K562 (cell line): ENCODE measurements around the gene EPHA7. TPM values are rescaled to one million over a fixed set of nuclear protein-coding genes. Genes with fewer than 3 reads are reported as not detected.

Source experiments
- ATAC-seq: fragments of 200-7000 bp; cut with Tn5 transposase; 3 replicates; pipeline ENCODE4 v1.9.1; 2020; ENCODE audit warnings: moderate library complexity
- BruUV-seq: library from RNA; stranded (reverse); fragments of 400-500 nt; replicated peaks from 2 replicates; lab custom pipeline; 2021; lab: Mats Ljungman, UMichigan
- CTCF ChIA-PET: fragments of 300-600 bp; formaldehyde crosslinking; extraction: SDS; loops from one replicate; lab custom pipeline; 2021; ENCODE audit warnings: low intra/inter-chr PET ratio; lab: Yijun Ruan, JAX
- POLR2A ChIA-PET: fragments of 300-600, 350-650 bp; sonication (Branson Sonifier 250); formaldehyde crosslinking; extraction: SDS; loops from one replicate; lab custom pipeline; 2021; ENCODE audit warnings: antibody characterized with exemption, inconsistent platforms; lab: Yijun Ruan, JAX
- DNase-seq, 4 experiments: peaks; one replicate each; pipeline versions ENCODE4 v3.0.0 to v3.0.0-alpha.2; 2011 to 2018; ENCODE audit warnings: low spot score in 3 of 4, mixed read lengths in 3 of 4; ENCODE audit errors: extremely low read depth in 1 of 4
- FAIRE-seq: peaks from 2 replicates; lab custom pipeline; 2011; peaks lifted over from hg19 to GRCh38; lab: Jason Lieb, UNC
- H2AFZ ChIP-seq: 2 replicates; pipeline ENCODE4 v1.6.0; 2011; ENCODE audit warnings: low read depth, low read length, control low read depth, inconsistent platforms
- H3K27ac ChIP-seq: fragments of 200-600 bp; 3 replicates; pipeline ENCODE4 v1.8.0; 2011; ENCODE audit warnings: low read depth, mild to moderate bottlenecking, control low read depth, inconsistent platforms, low read length, moderate library complexity, mixed read lengths; ENCODE audit errors: extremely low read depth
- H3K27me3 ChIP-seq, 2 experiments: fragments of 300-600 bp in 1 of 2; 2 replicates in 1 of 2; 3 replicates in 1 of 2; pipeline versions ENCODE4 v1.6.0 to v1.8.0; 2011; ENCODE audit warnings: inconsistent platforms in 2 of 2, low read length in 2 of 2, mild to moderate bottlenecking in 1 of 2, mixed read lengths in 1 of 2, moderate library complexity in 1 of 2; ENCODE audit not compliant: control insufficient read depth in 2 of 2, insufficient read depth in 2 of 2
- H3K36me3 ChIP-seq: fragments of 300-600 bp; 3 replicates; pipeline ENCODE4 v1.8.0; 2011; ENCODE audit warnings: mild to moderate bottlenecking, low read length, inconsistent platforms; ENCODE audit not compliant: control insufficient read depth, insufficient read depth
- H3K4me1 ChIP-seq, 2 experiments: fragments of 200-600 bp in 1 of 2; replicated peaks in 1 of 2; 2 replicates in 1 of 2; 3 replicates in 1 of 2; pipeline versions ENCODE4 v1.5.1 to v1.8.0; 2011; ENCODE audit warnings: inconsistent platforms in 2 of 2, low read length in 2 of 2, mild to moderate bottlenecking in 1 of 2, mixed read lengths in 1 of 2, moderate library complexity in 1 of 2; ENCODE audit not compliant: control insufficient read depth in 2 of 2, insufficient read depth in 2 of 2
- H3K4me2 ChIP-seq: 2 replicates; pipeline ENCODE4 v1.6.1; 2011; ENCODE audit warnings: low read length, control low read depth, inconsistent platforms, mixed read lengths; ENCODE audit not compliant: insufficient read depth
- H3K4me3 ChIP-seq: fragments of 200-600 bp; sonication (generic), shearing (Covaris generic); 2 replicates; pipeline ENCODE4 v1.5.1; 2016; ENCODE audit warnings: control low read depth, inconsistent platforms
- H3K79me2 ChIP-seq: fragments of 200-600 bp; 3 replicates; pipeline ENCODE4 v1.8.0; 2011; ENCODE audit warnings: low read length, inconsistent platforms; ENCODE audit not compliant: control insufficient read depth, insufficient read depth
- H3K9ac ChIP-seq, 2 experiments: 2 replicates each; pipeline versions ENCODE4 v1.6.0 to v1.6.1; 2011; ENCODE audit warnings: low read depth in 2 of 2, low read length in 2 of 2, control low read depth in 1 of 2, inconsistent platforms in 1 of 2, mild to moderate bottlenecking in 1 of 2, mixed read lengths in 1 of 2; ENCODE audit not compliant: insufficient read depth in 1 of 2
- H3K9me1 ChIP-seq: one replicate; pipeline ENCODE4 v1.6.0; 2011; ENCODE audit warnings: inconsistent platforms, mild to moderate bottlenecking, low read length, moderate library complexity; ENCODE audit not compliant: control insufficient read depth, insufficient read depth
- H3K9me3 ChIP-seq: replicated peaks from 2 replicates; pipeline ENCODE4 v1.5.1; 2011; ENCODE audit warnings: low read depth, low read length, inconsistent platforms; ENCODE audit not compliant: control insufficient read depth, insufficient read depth
- H4K20me1 ChIP-seq: replicated peaks from 2 replicates; pipeline ENCODE4 v1.6.1; 2011; ENCODE audit warnings: low read length, inconsistent platforms, mixed read lengths; ENCODE audit not compliant: control insufficient read depth, insufficient read depth
- DNMT1 ChIP-seq: fragments of 450-650 bp; IDR thresholded peaks from 2 replicates; pipeline ENCODE4 v1.6.1; 2016; ENCODE audit warnings: antibody characterized with exemption, mild to moderate bottlenecking
- EP400 ChIP-seq: fragments of 450-650 bp; IDR thresholded peaks from 2 replicates; pipeline ENCODE4 v1.6.1; 2017; ENCODE audit warnings: antibody characterized with exemption, mild to moderate bottlenecking, moderate library complexity
- POLR2AphosphoS5 ChIP-seq: IDR thresholded peaks from 2 replicates; pipeline ENCODE4 v1.6.1; 2011; ENCODE audit warnings: mild to moderate bottlenecking, low read depth, low read length, moderate library complexity; ENCODE audit not compliant: control insufficient read depth, insufficient read depth
- RAD21 ChIP-seq, 2 experiments: fragments of 250-450 bp in 1 of 2; fragments of 450-650 bp in 1 of 2; sonication (Bioruptor Pico) in 1 of 2; formaldehyde crosslinking in 1 of 2; IDR thresholded peaks in 1 of 2; conservative IDR thresholded peaks in 1 of 2; 2 replicates each; pipeline versions ENCODE4 v1.4.0 to v1.8.0; 2020 to 2022; ENCODE audit warnings: mild to moderate bottlenecking in 2 of 2, moderate library complexity in 1 of 2
- RBM39 ChIP-seq: fragments of 200-400 bp; formaldehyde crosslinking; optimal IDR thresholded peaks from 2 replicates; pipeline ENCODE3; 2018; ENCODE audit warnings: low read depth, low read length
- SRSF3 ChIP-seq: fragments of 200-400 bp; formaldehyde crosslinking; IDR thresholded peaks from 2 replicates; pipeline ENCODE4 v1.6.1; 2016; ENCODE audit warnings: mild to moderate bottlenecking, low read length, moderate library complexity; ENCODE audit not compliant: insufficient read depth
- ZFP30 ChIP-seq: fragments of 250-450 bp; sonication (Bioruptor Pico); IDR thresholded peaks from 2 replicates; pipeline ENCODE4 v1.8.0; 2022; ENCODE audit warnings: moderate library complexity, mild to moderate bottlenecking, inconsistent platforms, borderline replicate concordance
- ZFPM2 ChIP-seq: fragments of 250-450 bp; sonication (Bioruptor Pico); IDR thresholded peaks from 2 replicates; pipeline ENCODE4 v1.5.1; 2022; ENCODE audit warnings: mild to moderate bottlenecking
- ZNF79 ChIP-seq: fragments of 250-450 bp; sonication (Bioruptor Pico); IDR thresholded peaks from 2 replicates; pipeline ENCODE4 v1.4.0; 2020; ENCODE audit warnings: low read depth, mild to moderate bottlenecking, moderate library complexity
- WGBS: fragments of 100-300 bp; shearing (Covaris generic); methylation state at CpG from one replicate; pipeline ENCODE4 v1.1.6; 2016; ENCODE audit warnings: low coverage, mixed read lengths; ENCODE audit not compliant: insufficient coverage; ENCODE audit errors: missing lambda C conversion rate; 5-methylcytosine and 5-hydroxymethylcytosine counted together
- in situ Hi-C: fragments of 300-500 bp; cut with MboI; formaldehyde crosslinking; loops from 4 replicates; pipeline ENCODE4 v1.15.0; 2018; ENCODE audit warnings: inconsistent platforms, mixed read lengths
- intact Hi-C: fragments of 100-400 bp; cut with micrococcal nuclease; formaldehyde crosslinking; loops from 2 replicates; pipeline ENCODE4 v1.14.2; 2022
- polyA plus RNA-seq, 8 experiments: library from polyadenylated mRNA; depleted of rRNA in 4 of 8; stranded (reverse) in 5 of 8; unstranded in 3 of 8; fragments of >200 nt; fragmentation: Nextera tagmentation in 2 of 8; fragmentation: Illumina TruSeq in 1 of 8; extraction: Ambion mirVana in 2 of 8; extraction: Trizol in 1 of 8; gene quantifications; 2 replicates each; pipeline versions ENCODE4 v1.2.1 to v1.2.3, GENCODE V29; 2011 to 2014; ENCODE audit warnings: inconsistent platforms in 1 of 8, missing spikeins in 1 of 8
- total RNA-seq, 7 experiments: library from RNA; depleted of rRNA in 6 of 7; stranded (reverse); fragments of >200 nt in 6 of 7; fragmentation: Illumina TruSeq in 2 of 7; extraction: Trizol in 2 of 7; gene quantifications; 2 replicates each; pipeline versions ENCODE4 v1.2.1 to v1.2.3, GENCODE V29; 2011 to 2021; ENCODE audit warnings: low replicate concordance in 1 of 7
- TF ChIP-seq, protein P1 (sequence below): sonication (generic); formaldehyde crosslinking; IDR thresholded peaks from 2 replicates; pipeline ENCODE4 v1.8.0; 2022; ENCODE audit warnings: mild to moderate bottlenecking, missing genetic modification reagents

The EPHA7 gene
- total and polyA plus RNA-seq, 9 of the 15 experiments (the other 6 are each of a cell fraction or from before 2014, with no cell fraction given): not detected

DNA sequence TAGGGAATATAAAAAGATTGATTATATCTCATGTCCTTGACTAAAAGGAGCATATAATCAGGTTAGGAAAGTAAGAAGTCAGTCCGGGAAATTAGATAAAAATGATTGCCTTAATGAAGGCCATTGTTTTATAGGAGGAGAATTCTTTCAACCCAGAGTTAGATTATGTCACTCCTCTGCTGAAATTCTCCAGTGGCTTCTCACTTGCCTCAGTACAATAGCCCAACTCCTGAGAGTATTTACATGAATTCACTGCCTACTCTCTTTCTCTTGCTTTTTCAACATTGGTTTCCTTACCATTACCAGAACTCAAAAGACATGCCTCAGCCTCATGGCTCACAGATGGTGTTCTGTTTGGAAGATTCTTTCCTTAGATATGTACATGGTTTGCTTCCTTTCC is 114.9 kb downstream of the EPHA7 start:
- H2AFZ ChIP-seq: no peak overlapping the region
- H3K27ac ChIP-seq: no peak overlapping the region
- DNase-seq (no peak), FAIRE-seq (no peak), ATAC-seq (no peak)
- BruUV-seq: no TSS peak
- H3K4me2 ChIP-seq: no peak overlapping the region
- no peaks in the 10 kb centered on the region for H3K4me1 ChIP-seq
- POLR2A ChIA-PET: no interaction called here
- no peak for TF ChIP-seq POLR2AphosphoS5
- no peak for TF ChIP-seq EP400
- TF ChIP-seq RBM39: no peak
- TF ChIP-seq RAD21 (CRISPR knock-in tag; conservative IDR thresholded peaks at IDR 0.05 in 1 of 2, IDR thresholded peaks at IDR 0.05 in 1 of 2): no peak
- TF ChIP-seq DNMT1: no peak
- TF ChIP-seq ZNF79 (CRISPR knock-in tag): no peak
- TF ChIP-seq, protein P1, sequence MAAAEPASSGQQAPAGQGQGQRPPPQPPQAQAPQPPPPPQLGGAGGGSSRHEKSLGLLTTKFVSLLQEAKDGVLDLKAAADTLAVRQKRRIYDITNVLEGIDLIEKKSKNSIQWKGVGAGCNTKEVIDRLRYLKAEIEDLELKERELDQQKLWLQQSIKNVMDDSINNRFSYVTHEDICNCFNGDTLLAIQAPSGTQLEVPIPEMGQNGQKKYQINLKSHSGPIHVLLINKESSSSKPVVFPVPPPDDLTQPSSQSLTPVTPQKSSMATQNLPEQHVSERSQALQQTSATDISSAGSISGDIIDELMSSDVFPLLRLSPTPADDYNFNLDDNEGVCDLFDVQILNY (CRISPR knock-in tag): no peak
- TF ChIP-seq SRSF3: no peak
- no peak for TF ChIP-seq ZFPM2 (CRISPR knock-in tag)
- TF ChIP-seq ZFP30: no peak
- no peak overlapping the region for H3K4me3 ChIP-seq
- CTCF ChIA-PET: no interaction called here
- H3K9ac ChIP-seq: no peak overlapping the region
- no peaks in the 10 kb centered on the region for H3K27me3 ChIP-seq
- in situ Hi-C loops: no loop called here
- no peaks in the 10 kb centered on the region for H3K79me2 ChIP-seq
- no peaks in the 10 kb centered on the region for H3K36me3 ChIP-seq
- no peaks in the 10 kb centered on the region for H4K20me1 ChIP-seq
- H3K9me3 ChIP-seq: no peaks in the 10 kb centered on the region
- 0% methylated on average over 1 of the region's 1 CpG for WGBS
- intact Hi-C loops: no loop called here
- H3K9me1 ChIP-seq: no peaks in the 10 kb centered on the region
